H1 (cell line): Measurements from ENCODE around the gene TNNI3. TPM values are rescaled to one million over a fixed set of nuclear protein-coding genes. Genes with fewer than 3 reads are reported as not detected.

ENCODE experiments used
- CTCF ChIA-PET: fragments of 300-600 bp; sonication (Branson Sonifier 250); formaldehyde crosslinking; loops from one replicate; lab custom pipeline; 2021; ENCODE audit not compliant: partially characterized antibody; lab: Charles Lee
- POLR2A ChIA-PET: fragments of 300-600 bp; sonication (Branson Sonifier 250); formaldehyde crosslinking; loops from one replicate; lab custom pipeline; 2021; ENCODE audit warnings: inconsistent platforms; ENCODE audit not compliant: partially characterized antibody; lab: Charles Lee
- DNase-seq, 2 experiments: peaks; one replicate each; pipeline versions ENCODE4 v3.0.0 to v3.0.0-alpha.2; 2010 to 2022; ENCODE audit warnings: low spot score in 2 of 2, low read depth in 1 of 2, mixed read lengths in 1 of 2
- FAIRE-seq: peaks from 2 replicates; lab custom pipeline; 2011; peaks lifted over from hg19 to GRCh38; lab: Jason Lieb, UNC
- H2AFZ ChIP-seq: 2 replicates; pipeline ENCODE4 v1.8.1; 2012; ENCODE audit warnings: low read length, inconsistent platforms
- H2AK5ac ChIP-seq: 2 replicates; pipeline ENCODE4 v1.6.1; 2013; ENCODE audit warnings: low read depth, low read length
- H2BK120ac ChIP-seq: replicated peaks from 2 replicates; pipeline ENCODE3; 2013; ENCODE audit warnings: low read depth, low read length, inconsistent platforms
- H2BK12ac ChIP-seq: 2 replicates; pipeline ENCODE4 v1.6.1; 2013; ENCODE audit warnings: low read depth, low read length
- H2BK15ac ChIP-seq: 2 replicates; pipeline ENCODE4 v1.6.1; 2013; ENCODE audit warnings: low read length
- H2BK20ac ChIP-seq: 2 replicates; pipeline ENCODE4 v1.6.1; 2013; ENCODE audit warnings: low read length
- H2BK5ac ChIP-seq: 2 replicates; pipeline ENCODE4 v1.6.1; 2013; ENCODE audit warnings: low read depth, low read length
- H3K14ac ChIP-seq: 2 replicates; pipeline ENCODE4 v1.6.1; 2013; ENCODE audit warnings: inconsistent platforms; ENCODE audit not compliant: insufficient read length
- H3K18ac ChIP-seq: 2 replicates; pipeline ENCODE4 v1.6.1; 2013; ENCODE audit warnings: low read length; ENCODE audit errors: extremely low read depth
- H3K23ac ChIP-seq: 2 replicates; pipeline ENCODE4 v1.6.1; 2013; ENCODE audit warnings: inconsistent platforms; ENCODE audit not compliant: insufficient read length
- H3K23me2 ChIP-seq: 2 replicates; pipeline ENCODE4 v1.6.1; 2013; ENCODE audit warnings: low read depth, low read length
- H3K27ac ChIP-seq: 2 replicates; pipeline ENCODE4 v1.6.1; 2011; ENCODE audit warnings: low read depth, low read length, inconsistent platforms
- H3K27me3 ChIP-seq, 4 experiments: replicated peaks in 1 of 4; 1 replicate in 1 of 4; 2 replicates in 3 of 4; pipeline versions ENCODE4 v1.6.1 to v1.8.1; 2011 to 2013; ENCODE audit warnings: low read length in 3 of 4, mild to moderate bottlenecking in 3 of 4, inconsistent platforms in 2 of 4, mixed read lengths in 2 of 4, moderate library complexity in 1 of 4; ENCODE audit not compliant: control insufficient read depth in 3 of 4, insufficient read depth in 3 of 4; ENCODE audit errors: extremely low read depth in 1 of 4
- H3K36me3 ChIP-seq, 4 experiments: 2 replicates each; pipeline versions ENCODE4 v1.6.1 to v1.8.1; 2011 to 2013; ENCODE audit warnings: mild to moderate bottlenecking in 4 of 4, low read length in 3 of 4, moderate library complexity in 2 of 4, control low read depth in 1 of 4, inconsistent platforms in 1 of 4; ENCODE audit not compliant: insufficient read depth in 4 of 4, control insufficient read depth in 2 of 4
- H3K4ac ChIP-seq: replicated peaks from 2 replicates; pipeline ENCODE3; 2013; ENCODE audit warnings: low read length, low read depth, mixed read lengths, inconsistent platforms; ENCODE audit not compliant: insufficient read length
- H3K4me1 ChIP-seq, 4 experiments: replicated peaks in 1 of 4; 1 replicate in 1 of 4; 2 replicates in 3 of 4; pipeline versions ENCODE4 v1.6.1 to v1.8.1; 2011 to 2013; ENCODE audit warnings: low read length in 3 of 4, inconsistent platforms in 2 of 4, mixed read lengths in 1 of 4; ENCODE audit not compliant: insufficient read depth in 4 of 4, control insufficient read depth in 3 of 4
- H3K4me2 ChIP-seq, 2 experiments: 2 replicates each; pipeline versions ENCODE4 v1.6.1 to v1.8.1; 2011 to 2013; ENCODE audit warnings: low read depth in 2 of 2, low read length in 2 of 2, control low read depth in 1 of 2, inconsistent platforms in 1 of 2, mild to moderate bottlenecking in 1 of 2; ENCODE audit not compliant: insufficient read depth in 1 of 2
- H3K4me3 ChIP-seq, 4 experiments: fragments of 200-600, 300-600 bp in 1 of 4; sonication (generic), shearing (Covaris generic), sonication (Bioruptor Twin) in 1 of 4; 2 replicates each; pipeline versions ENCODE4 v1.5.1 to v1.8.1; 2011 to 2016; ENCODE audit warnings: low read length in 4 of 4, low read depth in 3 of 4, control low read depth in 2 of 4, inconsistent platforms in 2 of 4, mild to moderate bottlenecking in 2 of 4, mixed read lengths in 1 of 4, moderate library complexity in 1 of 4; ENCODE audit not compliant: insufficient read depth in 2 of 4; ENCODE audit errors: extremely low read depth in 1 of 4
- H3K56ac ChIP-seq: replicated peaks from 2 replicates; pipeline ENCODE3; 2013; ENCODE audit warnings: low read depth, mild to moderate bottlenecking, mixed read lengths, low read length, inconsistent platforms; ENCODE audit not compliant: insufficient read length
- H3K79me1 ChIP-seq: 2 replicates; pipeline ENCODE4 v1.6.1; 2013; ENCODE audit warnings: low read depth, low read length, control low read depth
- H3K79me2 ChIP-seq, 2 experiments: 2 replicates each; pipeline versions ENCODE4 v1.6.1 to v1.8.1; 2012 to 2013; ENCODE audit warnings: low read length in 2 of 2, mild to moderate bottlenecking in 2 of 2, inconsistent platforms in 1 of 2; ENCODE audit not compliant: insufficient read depth in 2 of 2, control insufficient read depth in 1 of 2
- H3K9ac ChIP-seq, 4 experiments: replicated peaks in 1 of 4; 1 replicate in 1 of 4; 2 replicates in 3 of 4; pipeline versions ENCODE4 v1.6.1 to v1.8.1; 2011 to 2013; ENCODE audit warnings: low read depth in 3 of 4, low read length in 3 of 4, control low read depth in 2 of 4, mild to moderate bottlenecking in 2 of 4, moderate library complexity in 2 of 4, inconsistent platforms in 1 of 4; ENCODE audit errors: extremely low read depth in 1 of 4
- H3K9me3 ChIP-seq, 2 experiments: 2 replicates each; pipeline versions ENCODE4 v1.6.1 to v1.8.1; 2012 to 2013; ENCODE audit warnings: mild to moderate bottlenecking in 2 of 2, moderate library complexity in 2 of 2, control low read depth in 1 of 2, inconsistent platforms in 1 of 2, low read depth in 1 of 2, low read length in 1 of 2, mixed read lengths in 1 of 2; ENCODE audit not compliant: insufficient read depth in 2 of 2
- H4K20me1 ChIP-seq, 2 experiments: replicated peaks in 1 of 2; 2 replicates each; pipeline versions ENCODE3 to v1.8.1; 2011 to 2013; ENCODE audit warnings: inconsistent platforms in 2 of 2, low read length in 2 of 2, mild to moderate bottlenecking in 1 of 2; ENCODE audit not compliant: insufficient read depth in 2 of 2, control insufficient read depth in 1 of 2
- H4K5ac ChIP-seq: 2 replicates; pipeline ENCODE4 v1.6.1; 2013; ENCODE audit warnings: low read length, low read depth, mixed read lengths, inconsistent platforms; ENCODE audit not compliant: insufficient read length
- H4K8ac ChIP-seq: 2 replicates; pipeline ENCODE4 v1.8.0; 2013; ENCODE audit warnings: mild to moderate bottlenecking, moderate library complexity, low read length, inconsistent platforms; ENCODE audit not compliant: insufficient read depth; ENCODE audit errors: extremely low read depth
- H4K91ac ChIP-seq: replicated peaks from 2 replicates; pipeline ENCODE3; 2013; ENCODE audit warnings: low read length, mixed read lengths, inconsistent platforms; ENCODE audit not compliant: insufficient read length
- BCL11A ChIP-seq, 2 experiments: IDR thresholded peaks; one replicate each; pipeline ENCODE4 v1.6.1; 2011; ENCODE audit warnings: low read depth in 2 of 2, low read length in 2 of 2, mild to moderate bottlenecking in 2 of 2
- CHD2 ChIP-seq: IDR thresholded peaks from 2 replicates; pipeline ENCODE4 v1.6.1; 2012; ENCODE audit warnings: low read length, improper control_type of control experiment
- POLR2A ChIP-seq, 2 experiments: IDR thresholded peaks; 1 replicate in 1 of 2; 2 replicates in 1 of 2; pipeline ENCODE4 v1.6.1; 2011; ENCODE audit warnings: low read depth in 2 of 2, low read length in 2 of 2, mild to moderate bottlenecking in 2 of 2; ENCODE audit errors: control extremely low read depth in 1 of 2
- RFX5 ChIP-seq: IDR thresholded peaks from 2 replicates; pipeline ENCODE4 v1.6.1; 2011; ENCODE audit warnings: low read depth, low read length, improper control_type of control experiment, borderline replicate concordance
- TBP ChIP-seq: IDR thresholded peaks from 2 replicates; pipeline ENCODE4 v1.6.1; 2011; ENCODE audit warnings: low read depth, low read length, improper control_type of control experiment
- TEAD4 ChIP-seq: IDR thresholded peaks from 2 replicates; pipeline ENCODE4 v1.6.1; 2012; ENCODE audit warnings: low read depth, low read length, inconsistent platforms, mixed read lengths
- WGBS, 2 experiments: shearing (Covaris generic) in 1 of 2; methylation state at CpG; one replicate each; pipeline versions ENCODE4 v1.1.6 to v1.1.7; 2013 to 2015; ENCODE audit warnings: low lambda C conversion rate in 2 of 2, mixed read lengths in 2 of 2, inconsistent platforms in 1 of 2, low coverage in 1 of 2, missing lambda C conversion rate in 1 of 2; ENCODE audit not compliant: insufficient replicate concordance in 2 of 2, insufficient coverage in 1 of 2, insufficient read length in 1 of 2; ENCODE audit errors: extremely low coverage in 1 of 2, missing lambda C conversion rate in 1 of 2; 5-methylcytosine and 5-hydroxymethylcytosine counted together
- polyA plus RNA-seq, 7 experiments: library from polyadenylated mRNA; depleted of rRNA in 3 of 7; stranded (reverse) in 5 of 7; unstranded in 2 of 7; fragments of >200 nt in 5 of 7; fragments of 200-250 nt in 2 of 7; gene quantifications; 1 replicate in 5 of 7; 2 replicates in 1 of 7; 4 replicates in 1 of 7; pipeline versions ENCODE4 v1.2.1 to v1.2.3, GENCODE V29; 2011 to 2013; ENCODE audit warnings: missing spikeins in 2 of 7, mixed read lengths in 2 of 7
- total RNA-seq: library from RNA; stranded (reverse); fragmentation: NEBNext Ultra II Directional; extraction: Animal tissue kit (Norgen Biotek cat#: 25700); gene quantifications from 2 replicates; pipeline ENCODE4 v1.2.1, GENCODE V29; 2021

The TNNI3 gene
- total and polyA plus RNA-seq, 2 of the 8 experiments (the other 6 are each of a cell fraction or from before 2014, with no cell fraction given): 16.9 to 56.0 TPM

GRCh38 chr19:55134736-55135135 is 22.8 kb downstream of the TNNI3 start:
- H2BK15ac ChIP-seq: no peak overlapping the region
- H2BK5ac ChIP-seq: no peak overlapping the region
- no peaks in the 10 kb centered on the region for H3K27me3 ChIP-seq
- peaks cover 0 to 26% (median 4%) of the 10 kb centered on the region in 4 experiments; a peak in 4 of 8 replicates for H3K36me3 ChIP-seq
- H2BK120ac ChIP-seq: no peak overlapping the region
- no peak overlapping the region for H3K4me2 ChIP-seq
- H2AFZ ChIP-seq: no peak overlapping the region
- H3K9ac ChIP-seq: no peak overlapping the region
- H3K9me3 ChIP-seq: no peaks in the 10 kb centered on the region
- H3K56ac ChIP-seq: no peak overlapping the region
- H3K79me2 ChIP-seq: no peaks in the 10 kb centered on the region
- no peaks in the 10 kb centered on the region; a peak in 1 of 7 replicates for H3K4me1 ChIP-seq
- CTCF ChIA-PET: interaction anchor here (0.6 to 3.3 kb wide), 6 partner anchors 9 to 46 kb away, joined by 3 to 17 read pairs (median 6); no protein-coding TSS in a partner anchor
- H2BK20ac ChIP-seq: no peak overlapping the region
- no peak overlapping the region for H3K18ac ChIP-seq
- H4K5ac ChIP-seq: no peak overlapping the region
- DNase-seq (no peak), FAIRE-seq (no peak)
- no peaks in the 10 kb centered on the region for H3K23me2 ChIP-seq
- no peak overlapping the region for H3K4me3 ChIP-seq
- H3K79me1 ChIP-seq: no peaks in the 10 kb centered on the region
- H2BK12ac ChIP-seq: no peak overlapping the region
- no peak overlapping the region for H3K23ac ChIP-seq
- WGBS, 2 experiments: no CpG with 5 or more reads among the region's 3 CpGs
- no peak overlapping the region for H4K91ac ChIP-seq
- H3K27ac ChIP-seq: no peak overlapping the region
- no peak overlapping the region for H2AK5ac ChIP-seq
- no peak overlapping the region for H3K14ac ChIP-seq
- no peaks in the 10 kb centered on the region for H4K20me1 ChIP-seq
- H4K8ac ChIP-seq: no peak overlapping the region
- POLR2A ChIA-PET: interaction anchor here (0.6 to 2.7 kb wide), 4 partner anchors 9 to 76 kb away, joined by 3 to 14 read pairs (median 4); no protein-coding TSS in a partner anchor
- H3K4ac ChIP-seq: no peak overlapping the region
- TF ChIP-seq POLR2A (IDR thresholded peaks at IDR 0.05; ENCODE audit: control extremely low read depth in 1 of 2, low read depth in 2 of 2, low read length in 2 of 2): no peak
- no peak for TF ChIP-seq CHD2
- TF ChIP-seq TBP: no peak
- no peak for TF ChIP-seq RFX5
- TF ChIP-seq TEAD4: no peak
- no peak for TF ChIP-seq BCL11A (IDR thresholded peaks at IDR 0.05; ENCODE audit: low read depth in 2 of 2, low read length in 2 of 2)
